Islet precursor cell (in vitro differentiated cells): ENCODE results near the gene TMEM178A.
A peak's percentile ranks its signal among the peaks of the same experiment; 100 is the strongest.
"Not testable (repeated sequence)": the region's sequence is repeated elsewhere in the genome, so short reads cannot be mapped to it uniquely, and the experiment has no call there.

Source experiments
- DNase-seq: peaks from one replicate; pipeline ENCODE4 v3.0.0-alpha.2; 2018

Gene TMEM178A

DNA sequence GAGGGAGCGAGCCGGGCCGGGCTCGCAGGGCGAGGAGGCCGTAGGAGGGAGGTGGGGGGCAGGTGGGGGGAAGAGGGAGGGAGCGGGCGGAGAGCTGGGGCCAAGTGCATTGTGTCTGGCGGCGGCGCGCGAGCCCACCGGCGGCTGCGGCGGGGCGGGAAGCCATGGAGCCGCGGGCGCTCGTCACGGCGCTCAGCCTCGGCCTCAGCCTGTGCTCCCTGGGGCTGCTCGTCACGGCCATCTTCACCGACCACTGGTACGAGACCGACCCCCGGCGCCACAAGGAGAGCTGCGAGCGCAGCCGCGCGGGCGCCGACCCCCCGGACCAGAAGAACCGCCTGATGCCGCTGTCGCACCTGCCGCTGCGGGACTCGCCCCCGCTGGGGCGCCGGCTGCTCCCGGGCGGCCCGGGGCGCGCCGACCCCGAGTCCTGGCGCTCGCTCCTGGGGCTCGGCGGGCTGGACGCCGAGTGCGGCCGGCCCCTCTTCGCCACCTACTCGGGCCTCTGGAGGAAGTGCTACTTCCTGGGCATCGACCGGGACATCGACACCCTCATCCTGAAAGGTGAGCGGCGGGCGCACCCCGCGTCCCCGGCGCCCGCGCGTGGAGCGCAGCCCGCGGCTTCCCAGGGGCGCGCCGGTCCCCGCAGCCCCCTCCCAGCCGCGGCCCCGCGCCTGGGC is at the start of gene TMEM178A:
Gene TMEM178A, plus strand, starts transcription at position 107 of the 680 bp plus-strand sequence. Its CDS starts 58 bp downstream, at position 165.
- peak; percentile 70 for DNase-seq

- no peak for DNase-seq
Measured at GRCh38 chr2:39618236-39618635, 47.5 kb upstream of the TMEM178A start.

DNA sequence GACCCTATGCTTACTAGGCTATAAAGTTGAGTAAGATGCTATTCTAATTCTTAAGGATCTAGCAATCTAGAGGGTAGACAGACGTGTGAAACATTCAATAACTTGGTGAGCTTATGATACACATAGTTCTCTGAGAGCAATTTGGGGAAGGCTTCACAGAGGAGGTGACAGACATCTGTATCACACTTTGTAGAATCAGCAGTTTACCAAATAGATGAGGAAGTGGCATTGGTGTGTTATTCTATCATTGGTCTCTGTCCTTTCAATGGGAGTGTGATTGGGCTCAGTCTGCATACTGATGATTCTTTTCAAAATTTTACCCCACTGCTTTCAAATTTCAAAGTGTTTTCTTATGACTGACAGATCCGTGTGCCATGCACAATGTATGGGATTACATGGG is 47.0 kb upstream of the TMEM178A start:
- no peak for DNase-seq

DNA sequence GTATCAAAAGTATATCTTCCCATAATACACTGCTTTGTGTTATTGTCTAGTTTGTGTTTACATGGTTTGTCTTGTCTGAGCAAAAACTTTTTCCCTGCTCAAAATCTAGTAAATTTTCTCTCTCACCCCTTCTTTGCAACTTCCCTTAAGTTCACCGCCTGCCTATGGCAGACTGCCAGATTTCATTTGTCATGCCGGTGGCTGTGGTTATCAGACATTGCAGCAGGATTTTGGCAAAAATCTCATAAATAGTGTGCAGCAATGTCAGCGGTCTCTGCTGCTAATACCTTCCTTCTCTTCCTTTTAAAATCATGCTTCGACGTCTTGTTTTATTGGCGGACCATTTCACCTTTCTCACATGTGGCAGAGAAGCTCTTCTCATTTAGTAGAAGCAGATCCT is 45.6 kb upstream of the TMEM178A start:
- no peak for DNase-seq

- DNase-seq = no peak
Measured at GRCh38 chr2:39621596-39621995, 44.1 kb upstream of the TMEM178A start.

DNA sequence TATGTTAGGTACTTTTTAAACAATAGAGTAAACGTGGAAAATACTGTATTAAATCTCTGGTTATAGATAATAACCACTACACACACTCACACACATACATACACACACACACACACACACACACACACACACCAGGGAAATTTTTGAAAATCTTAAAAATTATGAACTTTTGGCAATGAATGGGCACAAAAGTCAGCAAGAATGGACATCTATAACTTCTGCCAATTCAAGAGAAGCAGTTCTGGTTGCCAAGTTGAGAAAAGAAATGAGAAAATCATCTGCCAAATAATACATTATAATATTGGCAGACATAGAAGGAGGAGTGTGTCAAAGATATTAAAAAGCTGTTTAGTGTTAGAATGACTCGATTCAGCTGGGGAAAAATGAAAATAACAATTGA is 42.9 kb upstream of the TMEM178A start:
- no peak for DNase-seq

- no peak for DNase-seq
Measured at GRCh38 chr2:39623917-39624316, 41.8 kb upstream of the TMEM178A start.

GRCh38 chr2:39625193-39625926 is 40.4 kb upstream of the TMEM178A start:
- no peak for DNase-seq

- DNase-seq = no peak
Measured at GRCh38 chr2:39625927-39626270, 39.8 kb upstream of the TMEM178A start.

- not testable (repeated sequence) for DNase-seq
Measured at GRCh38 chr2:39628346-39628745, 37.4 kb upstream of the TMEM178A start.

DNA sequence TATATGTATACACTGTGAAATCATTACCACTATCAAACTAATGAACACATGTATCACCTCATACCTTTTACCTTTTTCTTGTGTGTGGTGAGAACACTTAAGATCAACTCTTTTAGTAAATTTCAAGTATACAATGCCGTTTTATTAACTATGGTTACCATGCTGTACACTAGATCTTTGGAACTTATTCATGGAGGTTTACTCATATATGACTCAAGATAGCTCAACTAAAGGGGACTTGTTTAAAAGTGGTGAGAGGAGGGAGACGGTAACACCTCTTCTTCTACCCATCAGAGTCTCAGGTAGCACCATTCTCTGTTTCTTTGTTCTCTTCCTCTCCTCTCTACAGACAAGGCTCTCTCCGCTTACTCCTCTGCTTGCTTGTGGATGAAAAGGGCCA is 36.1 kb upstream of the TMEM178A start:
- DNase-seq = no peak

DNA sequence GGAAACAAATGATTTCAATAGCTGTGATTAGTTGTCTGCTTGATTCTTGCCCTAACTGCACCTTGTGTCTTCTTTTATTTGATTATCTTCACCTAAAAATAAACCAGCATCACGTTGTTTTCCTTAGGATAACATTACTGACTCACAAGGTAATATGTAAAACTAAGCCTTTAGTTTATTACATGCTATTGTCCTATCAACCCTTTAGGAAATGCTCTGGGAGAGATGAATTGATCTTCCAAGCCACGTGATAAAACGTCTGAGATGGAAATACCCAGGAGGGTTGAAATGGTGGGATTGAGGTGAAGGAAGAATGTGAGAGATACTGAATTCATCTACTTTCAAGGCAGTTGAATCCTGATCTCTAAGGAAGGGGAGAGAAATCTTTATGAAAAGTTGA is 34.5 kb upstream of the TMEM178A start:
- DNase-seq = no peak

GRCh38 chr2:39631718-39632117 is 34.0 kb upstream of the TMEM178A start:
- DNase-seq = peak; percentile 92

GRCh38 chr2:39632876-39633275 is 32.8 kb upstream of the TMEM178A start:
- DNase-seq = no peak

DNA sequence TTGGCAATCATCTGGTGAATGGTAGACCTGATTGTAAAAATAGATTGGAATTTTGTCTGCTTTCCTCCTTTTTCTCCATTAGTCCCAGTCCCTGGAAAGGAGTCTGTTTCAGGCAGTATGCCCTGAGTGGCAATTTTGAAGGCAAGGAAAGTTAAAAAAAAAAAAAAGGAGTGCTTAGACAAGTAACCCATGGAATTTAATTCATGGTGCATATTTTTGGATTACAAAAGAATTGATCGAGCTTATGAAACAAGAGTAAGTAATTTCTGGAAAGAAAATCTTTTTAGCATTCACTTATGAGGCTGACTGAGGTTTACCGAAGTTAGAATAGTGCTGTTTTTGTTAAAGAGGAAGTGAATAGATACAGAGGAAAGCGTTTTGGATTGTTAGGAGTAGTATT is 29.4 kb upstream of the TMEM178A start:
- DNase-seq = no peak

DNA sequence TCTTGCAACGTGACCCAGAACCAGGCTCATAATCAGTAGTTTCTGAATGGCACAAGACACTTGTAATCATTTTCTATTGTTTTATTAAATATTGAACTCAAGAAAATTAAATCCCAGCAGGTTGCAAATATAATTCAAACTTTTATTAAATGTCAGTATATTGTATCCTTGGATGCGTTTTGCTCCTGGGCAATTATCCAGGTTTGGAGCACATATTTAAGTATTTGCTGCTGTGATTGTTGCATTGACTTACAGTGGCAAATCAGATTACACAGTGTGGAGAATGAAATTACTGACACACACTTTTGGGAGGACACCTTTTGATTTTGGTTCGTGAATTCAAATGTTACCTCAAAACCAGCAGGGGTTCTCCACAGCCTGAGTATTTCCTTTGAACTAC is 27.1 kb upstream of the TMEM178A start:
- no peak for DNase-seq

DNA sequence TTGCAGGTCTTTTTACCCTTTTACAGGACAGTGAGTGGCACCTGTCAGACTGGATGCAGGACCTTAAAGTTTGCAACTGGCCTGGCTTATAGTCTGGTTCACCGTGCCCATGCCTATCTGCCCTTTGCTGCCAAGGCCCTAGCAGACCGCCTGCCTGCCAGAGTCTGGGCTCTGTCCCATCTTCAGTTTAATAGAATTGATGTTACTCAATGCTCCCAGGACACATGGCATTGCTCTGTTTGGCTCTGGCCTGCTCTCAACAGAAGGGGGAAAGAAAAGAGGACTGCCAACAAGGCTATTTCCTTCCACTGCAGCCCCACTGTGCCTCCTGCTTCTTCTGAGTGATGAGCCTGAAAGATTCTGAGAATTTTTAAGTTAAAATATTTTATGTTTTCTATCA is 25.6 kb upstream of the TMEM178A start:
- no peak for DNase-seq

GRCh38 chr2:39640681-39641080 is 25.0 kb upstream of the TMEM178A start:
- DNase-seq = no peak

DNA sequence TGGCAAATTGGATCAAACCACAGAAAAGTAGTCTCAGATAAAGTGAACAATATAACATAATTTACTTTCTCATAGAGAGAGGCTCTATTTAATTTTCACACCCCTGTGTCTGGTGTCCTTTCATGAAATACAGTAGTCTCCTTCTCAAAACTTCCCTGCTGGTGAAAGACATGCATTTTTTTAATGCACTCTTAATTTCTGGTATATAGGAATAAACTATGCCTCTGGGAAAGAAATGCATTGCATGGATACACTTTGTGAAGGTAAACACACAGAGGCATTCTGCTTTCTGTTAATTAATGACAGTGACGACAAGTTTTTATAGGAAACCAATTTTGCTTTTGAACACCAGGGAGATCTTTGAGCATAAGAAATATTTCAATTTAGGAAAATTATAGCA is 24.1 kb upstream of the TMEM178A start:
- DNase-seq = no peak

GRCh38 chr2:39642051-39642718 is 23.5 kb upstream of the TMEM178A start:
- peak; percentile 89 for DNase-seq

GRCh38 chr2:39645826-39646225 is 19.9 kb upstream of the TMEM178A start:
- no peak for DNase-seq

DNA sequence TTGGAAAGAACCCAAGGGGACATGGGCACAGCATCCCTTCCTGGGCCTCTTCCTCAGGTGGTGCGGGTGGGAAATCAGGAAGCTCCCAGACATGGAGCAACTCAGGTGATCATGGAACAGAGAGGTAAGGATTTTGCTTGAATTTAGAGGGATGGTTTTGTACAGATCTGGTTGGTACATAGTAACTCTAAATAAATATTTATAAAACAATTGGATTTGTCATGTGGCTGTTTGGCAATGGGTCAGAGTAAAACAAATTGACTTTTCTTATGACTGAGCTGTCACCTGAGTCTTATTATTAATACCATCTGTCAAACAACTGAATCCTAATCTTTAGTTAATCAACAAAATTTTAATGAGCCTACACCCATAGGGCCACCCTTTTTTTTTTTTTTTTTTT is 19.4 kb upstream of the TMEM178A start:
- DNase-seq = no peak

DNA sequence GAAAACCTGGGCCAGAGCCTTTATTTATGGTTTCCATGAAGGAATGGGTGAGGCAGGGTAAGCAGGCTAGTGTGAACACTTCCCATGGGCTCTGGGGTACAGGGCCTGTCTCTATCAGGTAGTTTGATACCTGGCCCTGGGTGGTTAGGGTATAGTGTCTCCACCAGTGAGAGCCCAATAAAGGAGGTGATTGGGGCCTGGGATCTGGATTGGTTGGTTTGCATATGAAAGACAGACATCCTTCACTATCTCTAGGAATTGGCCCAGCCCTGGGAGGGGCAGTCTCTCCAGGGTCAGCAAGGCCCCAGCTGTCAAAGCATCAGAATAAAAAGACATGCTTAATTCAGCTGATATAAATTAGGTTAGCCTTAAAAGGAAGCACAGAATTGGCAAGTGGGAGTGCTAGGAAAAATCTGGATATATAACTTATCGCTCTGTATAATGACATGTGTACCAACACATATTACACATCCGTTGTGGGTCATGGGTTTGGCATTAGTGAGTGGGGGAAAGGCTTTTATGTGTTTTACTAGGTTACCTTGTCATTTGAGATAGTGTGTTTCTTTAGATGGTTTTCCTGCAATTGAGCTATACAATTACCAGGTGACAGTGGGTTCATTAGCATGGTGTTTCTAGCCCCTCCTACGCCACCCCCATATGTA is 18.5 kb upstream of the TMEM178A start:
- no peak for DNase-seq

GRCh38 chr2:39648580-39648979 is 17.1 kb upstream of the TMEM178A start:
- DNase-seq = no peak
